ENCODE data around the gene HEYL. TPM values are rescaled to one million over a fixed set of nuclear protein-coding genes. Genes with fewer than 3 reads are reported as not detected.

The HEYL gene
- total RNA-seq, 1 experiment from 2014 or later = 0.17 TPM

DNA sequence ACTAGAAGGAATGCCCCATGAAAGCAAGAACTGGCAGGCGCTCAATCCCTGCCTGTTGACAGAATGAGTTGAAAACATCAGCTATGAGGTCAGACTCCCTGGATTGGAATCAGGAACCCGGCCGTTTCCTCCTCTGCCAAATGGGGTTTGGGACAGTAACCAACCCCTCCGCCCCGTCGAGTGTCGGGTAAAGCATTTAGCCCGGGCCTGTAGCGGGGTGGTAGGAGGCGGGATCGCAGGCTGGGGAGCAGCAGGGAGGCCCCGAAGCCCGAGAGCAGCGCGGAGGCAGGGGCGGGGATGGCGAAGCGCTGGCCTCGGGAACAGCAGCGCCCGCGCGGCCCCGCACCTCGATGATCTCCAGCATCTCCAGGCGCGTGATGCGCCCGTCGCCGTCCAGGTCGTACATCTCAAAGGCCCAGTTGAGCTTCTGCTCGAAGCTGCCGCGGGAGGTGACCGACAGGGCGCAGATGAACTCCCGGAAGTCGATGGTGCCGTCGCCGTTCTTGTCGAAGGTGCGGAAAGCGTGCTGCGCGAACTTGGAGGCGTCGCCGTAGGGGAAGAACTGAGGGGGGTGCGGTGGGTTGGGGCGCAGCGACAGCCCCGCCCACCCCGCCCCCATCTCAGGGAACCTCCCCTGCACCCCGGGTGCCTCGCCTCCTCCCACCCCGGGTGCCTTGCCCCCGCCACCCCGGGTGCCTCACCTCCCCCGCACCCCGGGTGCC lies 44.3 kb upstream of the HEYL start:
- Histone ChIP-seq H3K27me3 (ENCODE audit: insufficient read depth, low read depth) (no peaks in the 10 kb centered on the region), H3K27ac (no peak overlapping the region), H3K79me2 (ENCODE audit: low read depth) (no peaks in the 10 kb centered on the region), H2AFZ (no peak overlapping the region), H4K20me1 (ENCODE audit: insufficient read depth) (no peaks in the 10 kb centered on the region), H3K4me3 (no peak overlapping the region), H3K4me2 (no peak overlapping the region), H3K36me3 (ENCODE audit: low read depth) (no peaks in the 10 kb centered on the region), H3K4me1 (replicated peaks; ENCODE audit: insufficient read depth) (peaks cover 6% of the 10 kb centered on the region; the same call in 1 of the 2 replicates), H3K9me2 (ENCODE audit: insufficient read depth) (no peaks in the 10 kb centered on the region), H3F3A (ENCODE audit: insufficient read depth, low read depth) (peaks cover under 1% of the 10 kb centered on the region; the same call in 1 of the 2 replicates), H3K9me3 (ENCODE audit: insufficient read depth, low read depth) (no peaks in the 10 kb centered on the region)
- TF ChIP-seq, protein P1, sequence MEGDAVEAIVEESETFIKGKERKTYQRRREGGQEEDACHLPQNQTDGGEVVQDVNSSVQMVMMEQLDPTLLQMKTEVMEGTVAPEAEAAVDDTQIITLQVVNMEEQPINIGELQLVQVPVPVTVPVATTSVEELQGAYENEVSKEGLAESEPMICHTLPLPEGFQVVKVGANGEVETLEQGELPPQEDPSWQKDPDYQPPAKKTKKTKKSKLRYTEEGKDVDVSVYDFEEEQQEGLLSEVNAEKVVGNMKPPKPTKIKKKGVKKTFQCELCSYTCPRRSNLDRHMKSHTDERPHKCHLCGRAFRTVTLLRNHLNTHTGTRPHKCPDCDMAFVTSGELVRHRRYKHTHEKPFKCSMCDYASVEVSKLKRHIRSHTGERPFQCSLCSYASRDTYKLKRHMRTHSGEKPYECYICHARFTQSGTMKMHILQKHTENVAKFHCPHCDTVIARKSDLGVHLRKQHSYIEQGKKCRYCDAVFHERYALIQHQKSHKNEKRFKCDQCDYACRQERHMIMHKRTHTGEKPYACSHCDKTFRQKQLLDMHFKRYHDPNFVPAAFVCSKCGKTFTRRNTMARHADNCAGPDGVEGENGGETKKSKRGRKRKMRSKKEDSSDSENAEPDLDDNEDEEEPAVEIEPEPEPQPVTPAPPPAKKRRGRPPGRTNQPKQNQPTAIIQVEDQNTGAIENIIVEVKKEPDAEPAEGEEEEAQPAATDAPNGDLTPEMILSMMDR (conservative IDR thresholded peaks at IDR 0.05) = no peak
- TF ChIP-seq EZH2 (IDR thresholded peaks at IDR 0.05; ENCODE audit: low read depth) = no peak
- BruUV-seq (replicated peaks) = no TSS peak
- intact Hi-C loops (cut with micrococcal nuclease; ENCODE audit: unreplicated experiment) = no loop called here
- POLR2A ChIA-PET (ENCODE audit: unreplicated experiment) = no interaction called here
- CTCF ChIA-PET = no interaction called here
- no peak for DNase-seq

DNA sequence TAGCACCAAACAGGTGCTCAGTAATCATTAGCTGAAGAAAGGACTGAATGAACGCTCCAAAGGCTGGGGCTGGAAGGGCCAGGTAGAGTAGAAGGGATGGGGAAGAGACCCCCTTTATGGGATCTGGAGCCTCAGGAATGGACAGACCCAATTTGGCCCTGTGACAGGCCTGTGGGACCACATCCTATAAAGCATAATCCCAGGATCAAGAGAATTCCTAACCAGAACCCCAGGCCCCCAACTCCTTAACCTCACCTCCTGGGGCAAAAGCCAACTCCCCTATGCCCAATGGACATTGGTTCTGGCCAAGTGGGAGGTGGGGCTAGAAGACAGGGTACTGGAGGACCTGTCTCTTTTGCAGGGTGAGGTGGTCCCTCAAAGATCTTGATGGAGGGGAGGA lies 42.6 kb upstream of the HEYL start:
- no peaks in the 10 kb centered on the region for H3K9me3 ChIP-seq (ENCODE audit: insufficient read depth, low read depth)
- no peaks in the 10 kb centered on the region for H3K79me2 ChIP-seq (ENCODE audit: low read depth)
- DNase-seq = no peak
- peaks cover 5% of the 10 kb centered on the region for H3K4me1 ChIP-seq (replicated peaks; ENCODE audit: insufficient read depth)
- no peak overlapping the region for H3K4me3 ChIP-seq
- H3K9me2 ChIP-seq (ENCODE audit: insufficient read depth) = no peaks in the 10 kb centered on the region
- no peak overlapping the region for H2AFZ ChIP-seq
- intact Hi-C loops (cut with micrococcal nuclease; ENCODE audit: unreplicated experiment) = no loop called here
- no peak overlapping the region for H3K27ac ChIP-seq
- H3F3A ChIP-seq (ENCODE audit: insufficient read depth, low read depth) = no peaks in the 10 kb centered on the region
- BruUV-seq (replicated peaks) = no TSS peak
- ChIA-PET CTCF (interaction anchor here (1.0 kb wide), 1 partner anchor 9 kb away, joined by 3 read pairs; the partner anchor contains the start of gene HPCAL4), POLR2A (ENCODE audit: unreplicated experiment) (interaction anchor here (0.6 kb wide), 2 partner anchors 13 to 145 kb away, joined by 3 to 8 read pairs; no protein-coding TSS in a partner anchor)
- TF ChIP-seq, protein P1 (conservative IDR thresholded peaks at IDR 0.05) = no peak
- TF ChIP-seq EZH2 (IDR thresholded peaks at IDR 0.05; ENCODE audit: low read depth) = no peak
- no peak overlapping the region for H3K4me2 ChIP-seq
- no peaks in the 10 kb centered on the region for H3K36me3 ChIP-seq (ENCODE audit: low read depth)
- H3K27me3 ChIP-seq (ENCODE audit: insufficient read depth, low read depth) = no peaks in the 10 kb centered on the region
- no peaks in the 10 kb centered on the region for H4K20me1 ChIP-seq (ENCODE audit: insufficient read depth)

DNA sequence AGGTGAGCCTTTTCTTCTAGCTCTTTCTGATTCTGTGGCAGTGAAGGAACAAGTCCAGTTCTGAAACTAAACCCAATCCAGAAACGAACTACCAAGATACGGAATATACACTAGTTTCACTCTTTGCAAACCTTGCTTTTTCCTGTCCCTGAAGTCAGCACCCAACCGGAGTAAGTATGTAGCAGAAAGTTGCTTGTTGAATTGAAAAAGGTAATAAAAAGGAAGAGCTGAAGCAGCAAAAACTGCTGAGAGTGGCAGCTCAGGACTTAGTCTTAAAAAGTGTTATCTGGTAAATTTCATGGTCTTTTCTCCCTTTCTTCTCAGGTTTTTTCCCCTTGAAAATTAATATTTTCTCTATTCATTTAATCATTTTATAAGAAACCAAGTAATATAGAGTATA lies 41.9 kb upstream of the HEYL start:
- H3K27ac ChIP-seq = no peak overlapping the region
- TF ChIP-seq, protein P1 (conservative IDR thresholded peaks at IDR 0.05) = no peak
- TF ChIP-seq EZH2 (IDR thresholded peaks at IDR 0.05; ENCODE audit: low read depth) = no peak
- no peaks in the 10 kb centered on the region for H3K79me2 ChIP-seq (ENCODE audit: low read depth)
- peaks cover 12% of the 10 kb centered on the region for H3K4me1 ChIP-seq (replicated peaks; ENCODE audit: insufficient read depth)
- no peak for DNase-seq
- H3K36me3 ChIP-seq (ENCODE audit: low read depth) = no peaks in the 10 kb centered on the region
- H2AFZ ChIP-seq = no peak overlapping the region
- H4K20me1 ChIP-seq (ENCODE audit: insufficient read depth) = no peaks in the 10 kb centered on the region
- no peaks in the 10 kb centered on the region for H3K9me2 ChIP-seq (ENCODE audit: insufficient read depth)
- no peak overlapping the region for H3K4me3 ChIP-seq
- ChIA-PET POLR2A (ENCODE audit: unreplicated experiment) (interaction anchor here (0.6 kb wide), 1 partner anchor 146 kb away, joined by 3 read pairs; no protein-coding TSS in a partner anchor), CTCF (interaction anchor here (1.0 kb wide), 1 partner anchor 10 kb away, joined by 3 read pairs; the partner anchor contains the start of gene HPCAL4)
- H3K27me3 ChIP-seq (ENCODE audit: insufficient read depth, low read depth) = no peaks in the 10 kb centered on the region
- BruUV-seq (replicated peaks) = no TSS peak
- intact Hi-C loops (cut with micrococcal nuclease; ENCODE audit: unreplicated experiment) = no loop called here
- no peaks in the 10 kb centered on the region for H3F3A ChIP-seq (ENCODE audit: insufficient read depth, low read depth)
- H3K9me3 ChIP-seq (ENCODE audit: insufficient read depth, low read depth) = no peaks in the 10 kb centered on the region
- no peak overlapping the region for H3K4me2 ChIP-seq

All from PC-9 (cell line).